Stimulated activated CD8-positive, alpha-beta memory T cell treated with anti-CD3 and anti-CD28 coated beads, Interleukin-7, amount 100 ng/mL, for 1 hour (primary cell): ENCODE measurements around the gene FXR1.

ENCODE experiments used
- DNase-seq, 2 donors: peaks; one replicate each; pipeline ENCODE4 v3.0.0-alpha.2; 2020; ENCODE audit warnings: low read depth in 2 of 2

FXR1 gene

DNA sequence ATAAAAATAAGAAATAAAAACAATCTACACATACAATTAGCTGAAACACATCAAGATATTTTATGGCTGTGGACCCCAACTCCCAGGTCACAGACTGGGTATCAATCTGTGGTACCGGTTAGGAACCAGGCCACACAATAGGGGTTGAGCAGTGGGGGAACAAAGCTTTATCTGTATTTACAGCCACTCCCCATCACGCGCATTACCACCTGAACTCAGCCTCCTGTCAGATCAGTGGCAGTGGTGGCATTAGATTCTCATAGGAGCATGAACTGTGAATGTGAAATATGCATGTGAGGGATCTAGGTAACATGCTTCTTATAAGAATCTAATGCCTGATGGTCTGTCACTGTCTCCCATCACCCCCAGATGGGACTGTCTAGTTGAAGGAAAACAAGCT, 94.8 kb downstream of the FXR1 start:
- DNase-seq, result no peak

DNA sequence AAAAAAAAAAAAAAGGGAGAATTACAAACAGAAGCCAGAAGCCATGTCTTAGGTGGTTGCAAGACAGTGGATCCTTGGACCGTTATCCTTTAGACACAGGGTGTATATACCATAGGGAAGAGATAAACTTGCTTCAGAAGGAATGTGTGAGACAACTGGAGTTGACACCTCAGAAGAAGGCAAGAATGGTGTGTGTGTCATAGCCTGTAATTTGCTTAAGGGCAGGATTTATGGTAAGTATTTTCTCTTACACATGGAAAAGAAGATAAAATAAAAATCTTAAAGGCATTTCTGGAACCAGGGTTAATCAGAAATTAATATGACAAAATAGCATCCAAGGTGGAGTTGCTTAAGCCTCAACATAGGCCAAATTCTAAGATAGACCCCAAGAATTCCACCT, 96.3 kb downstream of the FXR1 start:
- DNase-seq, result no peak

DNA sequence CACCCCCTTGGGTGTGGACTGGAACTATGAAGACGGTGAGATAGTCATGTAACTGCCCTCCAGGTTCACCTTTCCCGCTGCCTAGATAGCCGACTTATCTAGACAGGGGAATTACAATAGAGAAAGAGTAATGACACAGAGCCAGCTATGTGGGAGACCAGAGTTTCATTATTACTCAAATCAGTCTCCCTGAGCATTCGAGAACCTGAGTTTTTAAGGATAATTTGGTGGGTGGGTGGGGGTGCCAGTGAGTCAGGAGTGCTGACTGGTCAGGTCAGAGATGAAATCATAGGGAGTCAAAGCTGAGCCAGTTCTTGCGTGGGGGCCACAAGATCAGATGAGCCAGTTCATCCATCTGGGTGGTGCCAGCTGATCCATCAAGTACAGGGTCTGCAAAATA, 96.8 kb downstream of the FXR1 start:
- DNase-seq, result no peak

DNA sequence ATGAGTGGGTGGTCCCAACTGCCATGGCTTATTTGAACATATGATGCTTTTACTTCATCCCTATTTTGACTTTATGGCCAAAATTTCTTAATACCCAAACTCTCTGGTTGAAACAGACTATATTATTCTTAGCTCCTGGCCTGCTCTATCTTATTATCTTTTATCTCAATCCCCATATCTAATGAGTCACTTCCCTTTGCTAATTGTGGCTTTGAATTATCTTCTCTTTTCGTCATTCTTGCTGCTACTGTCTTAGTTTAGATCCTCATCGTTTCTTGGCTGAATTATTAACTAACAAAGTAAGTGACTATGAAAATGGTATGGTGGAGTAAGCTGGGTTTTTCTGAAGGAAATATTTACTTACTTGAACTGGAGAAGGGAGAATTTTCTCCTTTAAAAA, 105.2 kb downstream of the FXR1 start:
- no peak for DNase-seq

GRCh38 chr3:181025204-181025603, 112.7 kb downstream of the FXR1 start:
- no peak for DNase-seq

DNA sequence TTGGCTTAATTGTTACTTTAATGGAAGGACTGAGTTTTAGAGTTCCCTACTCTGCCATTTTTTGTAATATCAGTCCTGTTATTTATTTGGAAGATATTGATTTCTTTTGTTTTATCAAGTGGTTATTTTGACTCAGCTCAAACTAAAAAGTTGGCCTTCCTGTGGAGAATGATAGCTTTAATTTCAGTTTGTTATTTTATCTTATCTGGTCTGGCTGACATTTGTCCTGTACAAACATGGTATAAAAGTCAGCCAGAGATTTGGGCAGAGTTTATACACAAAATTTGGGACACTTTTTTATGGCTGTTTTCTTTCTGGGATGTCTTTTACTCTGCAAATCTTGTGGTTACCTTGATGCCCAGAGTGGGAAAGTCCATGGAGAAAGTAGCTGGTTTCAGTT, 118.5 kb downstream of the FXR1 start:
- no peak for DNase-seq
